Amniotic epithelial cell (primary cell): ENCODE results near the gene ADPRHL1.
"Not testable (repeated sequence)": the region's sequence is repeated elsewhere in the genome, so short reads cannot be mapped to it uniquely, and the experiment has no call there.

ENCODE experiments used
- DNase-seq: peaks from one replicate; pipeline ENCODE4 v3.0.0-alpha.2; 2010; ENCODE audit warnings: low read depth

Gene ADPRHL1

DNA sequence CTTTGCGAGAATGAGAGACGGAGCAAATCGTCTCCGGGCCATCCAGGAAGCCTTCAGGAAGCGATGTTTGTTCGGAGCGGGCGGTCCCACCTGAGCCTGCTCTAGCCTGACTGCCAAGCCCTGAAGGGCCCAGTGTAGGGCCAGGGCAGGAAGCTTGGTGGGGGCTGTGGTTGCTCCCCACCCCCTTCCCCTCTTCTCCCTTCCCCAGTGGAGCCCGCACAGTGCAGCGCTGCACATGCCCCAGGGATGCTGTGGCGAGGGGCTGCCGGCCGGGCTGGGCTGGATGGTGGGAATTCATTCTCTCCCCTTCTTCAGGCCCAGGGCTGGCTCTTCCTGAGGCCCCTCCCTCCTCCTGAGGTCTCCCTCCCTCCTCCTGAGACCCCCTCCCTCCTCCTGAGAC is 82.2 kb downstream of the ADPRHL1 start:
- no peak for DNase-seq

DNA sequence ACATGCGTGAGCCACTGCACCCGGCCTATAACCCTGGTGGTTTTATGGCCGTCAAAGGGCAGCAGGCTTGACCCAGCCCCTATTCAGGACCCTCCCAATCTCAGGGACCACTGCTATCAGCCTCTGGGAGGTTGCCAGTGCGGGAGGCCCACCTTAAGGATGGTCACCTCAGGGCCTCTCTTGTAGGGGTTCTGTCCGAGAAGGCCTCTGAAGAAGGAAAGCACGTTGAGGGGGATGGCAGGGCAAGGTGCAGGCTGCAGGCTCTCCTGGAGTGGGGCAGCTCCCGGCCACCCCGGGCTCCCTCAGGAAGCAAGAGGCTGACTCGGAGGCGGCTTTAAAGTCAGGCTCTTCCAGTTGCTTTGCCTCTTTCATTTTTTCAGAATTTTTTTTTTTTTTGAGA is 83.4 kb downstream of the ADPRHL1 start:
- DNase-seq: no peak

DNA sequence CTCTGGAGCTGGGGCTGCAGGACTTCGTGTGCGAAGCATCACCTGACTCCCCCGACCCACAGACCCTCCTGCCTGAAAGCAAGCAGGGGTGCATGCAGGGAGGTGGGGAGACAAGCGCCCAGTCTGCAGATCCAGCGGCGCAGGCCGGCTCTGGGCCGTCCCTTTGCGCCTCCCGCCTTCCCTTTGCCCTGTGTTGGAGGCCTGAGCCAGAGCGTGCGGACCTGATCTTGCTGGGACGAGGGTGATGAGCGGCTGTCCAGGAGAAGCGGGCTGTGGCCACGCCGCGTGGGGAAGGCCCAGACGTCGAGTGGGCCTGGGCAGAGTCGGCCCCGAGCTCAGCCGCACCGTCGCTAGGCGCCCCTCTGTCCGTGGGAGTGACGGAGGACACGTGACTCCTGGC is 84.1 kb downstream of the ADPRHL1 start:
- no peak for DNase-seq

DNA sequence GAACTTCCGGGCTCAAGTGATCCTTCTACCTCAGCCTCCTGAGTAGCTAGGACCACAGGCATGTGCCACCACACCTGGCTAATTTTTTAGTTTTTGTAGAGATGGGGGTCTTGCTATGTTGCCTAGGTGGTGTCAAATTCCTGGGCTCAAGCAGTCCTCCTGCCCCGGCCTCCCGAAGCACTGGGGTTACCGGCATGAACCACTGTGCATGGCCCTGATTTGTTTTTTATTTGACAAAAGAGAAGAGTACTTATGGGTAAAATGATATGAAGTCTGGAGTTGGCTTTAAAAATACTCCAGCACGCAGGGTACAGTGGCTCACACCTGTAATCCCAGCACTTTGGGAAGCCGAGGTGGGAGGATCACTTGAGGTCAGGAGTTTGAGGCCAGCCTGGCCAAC is 84.9 kb downstream of the ADPRHL1 start:
- DNase-seq: not testable (repeated sequence)

DNA sequence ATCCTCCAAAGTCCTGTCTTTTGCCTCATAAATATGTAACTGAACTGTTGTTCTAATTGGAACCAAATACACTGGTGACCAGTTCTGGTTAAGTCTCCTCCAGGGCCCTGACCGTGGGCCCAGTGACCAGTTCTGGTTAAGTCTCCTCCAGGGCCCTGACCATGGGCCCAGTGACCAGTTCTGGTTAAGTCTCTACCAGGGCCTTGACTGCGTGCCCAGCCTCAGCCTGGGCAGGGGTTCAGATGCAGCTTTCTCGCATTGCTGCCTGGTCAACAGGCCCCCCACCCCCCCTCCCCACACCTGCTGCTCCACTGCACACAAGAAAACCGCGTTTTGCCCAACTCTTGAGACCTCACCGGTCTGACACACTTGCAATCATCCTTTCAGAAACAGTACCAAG is 85.5 kb downstream of the ADPRHL1 start:
- DNase-seq: no peak

DNA sequence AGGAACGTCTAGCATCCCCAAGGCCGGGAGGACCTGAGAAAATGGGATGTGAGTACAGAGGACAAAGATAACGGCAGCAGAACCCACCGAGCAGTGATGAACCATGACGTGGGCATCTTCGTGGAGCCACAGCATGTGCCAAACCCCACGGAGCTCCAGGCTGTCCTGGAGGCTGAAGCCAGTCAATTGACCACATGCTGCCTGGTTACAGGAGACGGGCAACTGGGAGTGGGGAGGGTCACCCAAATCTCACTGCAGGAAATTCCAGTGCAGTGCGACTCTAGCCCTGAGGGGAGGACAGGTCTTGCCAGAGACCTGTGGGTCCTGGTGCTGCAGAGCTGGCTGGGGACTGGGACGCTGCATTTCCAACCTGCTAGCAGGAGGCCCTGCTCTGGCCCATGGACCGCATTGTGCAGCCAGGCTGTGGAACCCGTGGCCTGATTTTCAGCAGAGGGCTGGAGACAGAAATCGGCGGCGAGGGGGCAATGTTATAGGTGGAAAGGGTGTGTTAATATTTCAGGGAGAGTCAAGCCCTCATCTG is 86.2 kb downstream of the ADPRHL1 start:
- no peak for DNase-seq

DNA sequence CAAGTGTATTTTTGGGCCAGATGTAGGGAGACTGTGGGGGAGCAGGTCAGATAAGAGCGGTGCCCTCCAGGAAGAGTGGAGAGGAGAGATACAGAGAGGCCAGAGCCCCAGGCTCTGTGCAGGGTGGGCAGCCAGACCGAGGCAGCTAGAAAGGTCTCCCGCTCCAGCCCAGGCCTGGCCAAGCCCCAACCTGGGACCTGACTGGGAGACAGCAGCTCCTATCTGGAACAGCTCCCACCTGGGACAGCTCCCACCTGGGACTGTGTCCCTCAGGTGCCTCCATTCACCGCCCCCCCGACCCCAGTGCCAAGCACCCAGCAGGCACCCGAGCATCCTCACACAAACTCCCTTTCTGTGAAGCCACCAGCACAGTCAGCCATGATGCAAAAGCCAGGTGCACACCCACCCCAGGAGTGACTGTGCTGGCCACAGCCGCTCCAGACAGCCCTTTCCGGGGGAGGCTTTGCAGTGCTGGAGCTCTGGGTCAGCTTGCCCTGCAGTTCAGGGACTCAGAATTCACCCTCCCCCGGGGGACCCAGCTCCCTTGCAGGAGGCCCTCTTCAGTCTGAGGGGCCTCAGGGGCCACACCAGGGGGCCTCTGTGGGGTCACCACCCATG is 87.2 kb downstream of the ADPRHL1 start:
- DNase-seq: peak; percentile 9

DNA sequence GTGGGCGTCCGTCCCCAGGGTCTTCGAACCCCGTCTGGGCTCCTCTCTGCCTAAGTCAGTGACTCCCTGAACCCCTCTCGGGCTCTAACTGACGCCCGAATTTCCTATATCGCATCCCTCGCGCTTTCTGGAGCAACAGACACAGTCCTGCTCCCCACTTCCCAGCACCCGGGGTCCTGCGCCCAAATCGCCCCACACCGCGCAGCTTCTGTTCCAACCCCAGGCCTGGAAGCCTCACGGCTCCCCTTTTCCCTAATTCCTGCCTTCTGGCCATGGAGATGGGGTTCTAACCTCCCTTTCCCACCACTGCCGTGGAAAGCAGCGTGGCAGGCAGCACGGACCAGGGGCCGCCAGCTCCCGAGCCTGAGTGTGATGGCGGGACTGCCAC is 87.7 kb downstream of the ADPRHL1 start:
- DNase-seq: no peak

DNA sequence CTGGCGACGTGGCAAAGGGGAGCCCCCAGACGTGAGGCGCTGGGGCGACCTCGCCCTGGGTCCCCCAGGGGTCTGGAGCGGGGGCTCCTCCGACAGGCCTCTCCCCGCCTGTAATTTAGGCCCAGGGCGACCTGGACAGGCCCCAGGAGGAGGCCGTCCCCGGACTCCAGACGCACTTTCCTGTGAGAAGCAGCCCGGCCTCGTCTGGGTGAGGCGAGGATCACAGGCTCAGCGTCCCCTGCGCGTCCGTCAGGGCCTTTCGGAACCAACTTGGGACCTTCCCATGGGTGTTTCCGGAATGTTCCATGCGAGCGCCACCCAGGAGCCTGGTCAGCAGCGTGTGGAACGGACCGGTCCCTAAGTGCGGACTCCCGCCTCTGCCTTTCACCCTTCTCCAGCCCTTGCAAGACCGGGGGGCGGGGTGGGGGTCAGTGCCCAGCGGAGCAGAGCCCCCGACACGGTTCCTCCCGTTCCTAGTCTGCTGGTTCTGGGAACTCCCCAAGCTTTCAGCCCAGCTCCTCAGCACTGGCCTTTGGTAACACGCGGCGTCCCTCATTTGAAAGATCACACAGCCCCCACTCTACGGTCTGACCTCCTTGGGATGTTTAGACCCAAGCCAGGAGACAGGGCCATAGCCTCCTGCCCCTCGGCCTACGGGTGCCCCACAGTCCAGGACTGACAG is 88.2 kb downstream of the ADPRHL1 start:
- no peak for DNase-seq

DNA sequence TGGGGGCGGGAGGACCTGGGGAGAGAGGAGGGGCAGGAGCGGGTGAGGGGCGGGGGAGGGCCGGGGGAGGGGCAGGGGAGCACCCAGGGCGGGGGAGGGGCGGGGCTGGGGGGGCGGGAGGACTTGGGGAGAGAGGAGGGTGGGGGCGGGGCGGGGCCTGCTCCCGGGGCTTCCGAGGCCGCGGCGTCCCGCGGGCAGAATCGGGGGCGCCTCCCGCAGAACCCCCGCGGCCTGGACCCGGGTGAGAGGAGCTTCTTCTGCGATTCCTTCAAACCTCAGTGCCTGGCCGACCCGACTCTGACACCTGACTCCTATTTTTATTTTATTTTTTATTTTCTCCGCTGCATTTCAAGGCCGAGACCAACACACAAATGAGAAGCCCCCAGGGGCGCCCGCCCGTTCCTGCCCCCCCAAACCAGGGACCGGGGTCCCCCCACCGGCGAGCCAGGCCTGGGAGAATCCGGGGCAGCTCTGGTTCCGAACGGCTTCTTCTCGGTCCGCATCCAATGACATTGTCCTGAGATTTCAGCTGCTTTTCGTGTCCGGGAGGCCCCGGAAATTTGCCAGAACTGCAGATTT is 88.9 kb downstream of the ADPRHL1 start:
- DNase-seq: no peak

DNA sequence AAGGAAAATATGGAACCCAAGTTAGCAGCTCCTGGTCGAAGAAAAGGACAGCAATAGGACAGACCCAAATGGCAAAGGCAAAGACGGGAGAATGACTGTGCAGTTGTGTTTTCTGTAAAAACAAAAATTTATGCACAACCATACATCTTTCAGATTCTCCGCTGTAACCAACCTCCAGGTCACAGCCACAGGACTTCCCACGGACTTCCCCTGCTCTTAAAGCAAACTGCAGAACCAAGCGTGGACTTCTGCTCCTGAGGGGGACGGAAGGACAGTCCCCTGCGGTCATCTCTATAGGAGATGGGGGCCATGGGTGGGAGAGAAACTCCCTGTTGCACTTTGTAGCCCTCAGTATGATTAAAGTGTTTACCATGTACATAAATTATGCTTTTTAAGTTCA is 91.9 kb downstream of the ADPRHL1 start:
- no peak for DNase-seq

DNA sequence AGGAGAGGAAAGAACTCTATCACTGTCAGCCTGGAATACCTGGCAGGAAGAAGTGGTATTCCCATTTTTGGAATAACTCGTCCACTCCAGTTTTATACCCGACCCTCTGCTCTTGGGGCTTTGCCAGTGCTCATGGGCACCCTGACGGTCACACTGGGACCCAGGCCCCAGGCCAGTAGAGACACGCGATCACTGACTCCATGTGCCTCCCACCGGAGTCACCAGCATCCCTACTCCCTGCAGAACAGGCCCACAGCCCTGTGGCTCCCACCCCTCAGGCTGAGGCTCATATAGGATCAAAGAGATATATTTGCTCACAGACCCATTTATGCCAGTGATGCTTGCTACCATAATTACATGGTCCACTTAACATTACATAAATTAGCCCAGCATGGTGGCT is 92.8 kb downstream of the ADPRHL1 start:
- no peak for DNase-seq

DNA sequence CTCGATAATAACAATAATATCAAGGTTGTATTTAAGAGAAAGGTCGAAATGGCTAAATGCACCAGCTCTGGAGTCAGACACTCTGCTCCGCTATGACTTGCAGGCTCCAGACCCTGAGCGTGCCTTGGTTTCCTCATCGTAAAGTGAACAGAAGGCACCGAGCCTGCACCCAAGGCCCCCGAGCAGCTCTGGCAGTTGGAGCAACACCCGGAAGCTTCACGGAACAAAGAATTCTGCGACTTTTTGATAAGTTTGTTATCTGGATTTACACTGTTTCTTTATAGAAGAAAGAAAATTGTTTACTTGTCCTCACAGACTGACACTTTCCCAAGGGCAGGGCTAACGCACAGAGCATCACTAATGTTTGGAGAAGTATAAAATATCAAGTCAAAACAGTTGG is 93.7 kb downstream of the ADPRHL1 start:
- DNase-seq: no peak

DNA sequence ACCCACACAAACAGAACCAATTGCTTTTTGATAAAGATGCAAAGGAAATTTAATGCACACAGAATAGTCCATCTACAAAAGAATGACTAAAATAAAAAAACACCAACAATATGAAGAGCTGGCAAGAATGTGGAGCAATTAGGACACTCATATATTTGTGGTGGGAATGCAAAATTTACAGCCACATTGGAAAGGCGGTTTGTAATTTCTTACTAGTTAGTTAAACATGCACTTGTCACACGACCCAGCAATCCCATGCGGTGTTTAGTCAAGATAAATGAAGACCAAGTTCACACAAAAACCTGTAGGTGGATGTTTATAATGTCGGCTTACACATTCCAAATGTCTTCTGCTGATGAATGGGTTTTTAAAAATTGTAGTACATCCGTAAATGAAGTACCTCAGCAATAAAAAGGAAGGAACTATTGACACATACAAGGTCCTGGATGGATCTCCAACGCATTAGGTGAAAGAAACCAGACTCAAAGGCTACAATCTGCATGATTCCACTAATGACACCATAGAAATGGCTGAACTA is 94.6 kb downstream of the ADPRHL1 start:
- DNase-seq: peak; percentile 31

DNA sequence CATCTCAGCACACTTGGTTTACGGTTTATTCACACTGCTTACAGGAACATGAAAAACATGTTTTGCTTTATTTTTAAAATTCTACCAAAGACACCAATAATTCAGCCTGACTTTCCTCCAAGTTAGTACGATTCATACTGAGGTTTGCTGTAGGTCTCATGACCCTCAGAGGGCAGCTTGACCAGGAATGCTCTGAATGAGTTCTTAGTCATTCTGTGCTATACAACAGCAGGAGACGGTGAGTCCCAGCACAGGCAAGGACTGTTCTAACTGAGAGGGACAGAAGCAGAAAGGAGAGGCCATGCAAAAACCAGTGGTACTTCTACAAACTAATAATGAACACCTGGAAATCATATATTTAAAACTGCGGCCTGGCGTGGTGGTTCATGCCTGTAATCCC is 95.8 kb downstream of the ADPRHL1 start:
- DNase-seq: peak; percentile 63

DNA sequence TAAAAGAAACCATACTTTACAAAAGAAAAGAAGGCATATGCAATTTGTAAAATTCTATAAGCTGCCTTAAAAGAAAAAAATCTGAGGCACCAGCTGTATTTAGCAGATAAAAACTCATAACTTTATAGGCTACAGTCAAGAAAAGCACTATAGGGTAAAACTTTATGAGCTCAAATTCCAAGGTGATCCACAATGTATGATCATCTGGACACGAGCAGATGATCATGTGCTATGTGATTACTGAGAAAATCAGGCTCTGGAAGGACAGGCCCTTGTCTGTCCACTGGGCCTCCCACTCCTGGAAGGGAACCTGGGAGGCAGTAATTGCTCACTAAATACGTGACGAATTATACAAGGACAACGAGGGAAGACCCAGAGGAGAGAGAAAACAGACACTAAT is 96.7 kb downstream of the ADPRHL1 start:
- no peak for DNase-seq

DNA sequence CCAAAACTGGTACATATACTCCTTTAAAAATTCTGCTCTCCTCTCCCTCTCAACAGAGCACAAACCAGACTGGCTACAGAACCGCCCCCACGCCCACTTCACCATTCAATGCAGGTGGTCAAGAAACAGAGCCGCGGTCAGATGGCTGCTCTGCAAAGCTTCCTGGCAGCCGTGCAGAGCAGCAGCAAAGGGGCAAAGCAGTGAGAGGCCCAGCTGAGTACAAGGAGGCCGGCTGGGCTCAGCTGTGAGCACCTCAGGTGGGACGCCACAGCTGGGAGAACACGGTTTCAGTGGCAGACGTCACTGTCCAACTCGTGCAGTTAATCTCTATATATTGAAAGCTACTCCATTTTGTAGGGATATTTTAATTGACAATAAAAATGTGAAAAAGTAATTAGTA is 97.7 kb downstream of the ADPRHL1 start:
- no peak for DNase-seq

DNA sequence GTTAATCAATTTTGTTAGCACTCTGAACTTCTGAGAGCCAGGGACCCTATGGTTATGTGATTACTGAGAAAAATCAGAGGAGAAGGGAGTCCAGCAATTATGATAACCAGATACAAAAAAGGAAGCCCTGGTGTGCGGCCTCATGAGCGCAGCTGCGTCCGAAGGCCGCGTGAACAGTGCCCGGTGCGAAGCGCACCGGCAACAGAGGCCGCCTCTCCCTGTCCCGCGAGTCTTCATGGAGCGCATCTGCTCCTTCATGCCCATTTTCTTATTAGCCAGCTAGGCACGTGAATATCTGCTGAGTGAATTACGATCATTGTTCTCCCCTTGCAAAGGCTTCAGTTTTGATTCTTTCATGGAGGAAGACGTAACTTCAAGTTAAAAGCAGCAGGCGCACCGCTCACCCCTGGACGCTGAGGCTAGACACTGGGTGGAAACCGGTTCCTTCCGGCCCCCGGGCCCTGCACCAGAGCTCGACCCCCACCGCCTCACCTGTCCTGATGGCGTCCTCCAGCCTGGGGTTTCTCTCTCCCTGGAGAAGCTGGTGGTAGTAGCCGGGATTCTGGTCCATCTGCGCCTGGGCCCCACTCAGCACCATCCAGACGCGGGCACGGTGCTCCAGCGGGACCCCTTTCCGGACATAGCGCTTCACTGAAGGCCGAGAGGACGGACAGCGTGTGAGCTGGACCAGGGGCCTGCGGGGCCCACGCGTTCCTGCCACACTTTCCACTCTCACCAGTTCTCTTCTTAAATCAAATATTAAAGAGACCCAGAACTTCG is 98.3 kb downstream of the ADPRHL1 start:
- no peak for DNase-seq

DNA sequence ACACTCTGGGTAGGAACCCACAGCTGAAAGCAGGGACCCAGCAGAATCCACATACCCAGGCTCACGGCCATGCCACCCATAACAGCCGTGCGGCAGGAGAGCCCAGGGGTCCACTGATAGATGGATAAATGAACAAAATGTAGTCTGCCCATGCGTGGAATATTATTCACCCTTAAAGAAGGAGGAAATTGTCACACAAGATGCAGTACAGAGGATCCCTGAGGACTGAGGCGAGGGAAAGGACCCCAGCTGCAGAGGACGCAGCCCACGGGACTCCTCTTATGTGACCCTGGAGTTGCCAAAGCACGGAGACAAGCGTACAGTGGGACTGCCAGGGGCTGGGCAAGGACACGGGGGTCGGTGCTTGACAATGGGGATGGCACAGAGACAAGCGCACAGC is 100.0 kb downstream of the ADPRHL1 start:
- DNase-seq: no peak

DNA sequence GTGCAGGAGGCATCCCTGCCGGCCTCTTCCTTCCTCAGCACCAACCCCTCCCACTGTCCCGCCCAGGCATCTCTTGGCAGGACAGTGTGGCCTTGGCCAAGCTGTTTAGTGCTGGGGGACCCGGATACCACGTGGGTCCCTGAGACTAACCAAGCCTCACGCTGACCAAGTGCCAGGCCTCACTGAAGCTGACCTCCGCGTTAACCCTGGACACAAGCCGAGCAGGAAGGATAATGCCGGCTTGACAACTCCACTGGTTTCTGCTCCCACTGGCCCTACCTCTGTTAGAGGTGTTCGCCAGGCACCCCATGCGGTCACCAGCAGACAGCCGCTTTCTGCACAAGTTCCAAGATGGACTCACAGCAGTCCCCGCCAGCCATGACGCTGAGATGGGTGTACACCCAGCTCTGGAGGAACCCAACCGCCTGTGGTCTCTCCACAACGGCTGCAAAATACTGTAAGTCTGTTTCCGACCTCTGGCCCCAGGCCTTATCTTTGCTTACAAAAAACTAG is 101.7 kb downstream of the ADPRHL1 start:
- DNase-seq: no peak

DNA sequence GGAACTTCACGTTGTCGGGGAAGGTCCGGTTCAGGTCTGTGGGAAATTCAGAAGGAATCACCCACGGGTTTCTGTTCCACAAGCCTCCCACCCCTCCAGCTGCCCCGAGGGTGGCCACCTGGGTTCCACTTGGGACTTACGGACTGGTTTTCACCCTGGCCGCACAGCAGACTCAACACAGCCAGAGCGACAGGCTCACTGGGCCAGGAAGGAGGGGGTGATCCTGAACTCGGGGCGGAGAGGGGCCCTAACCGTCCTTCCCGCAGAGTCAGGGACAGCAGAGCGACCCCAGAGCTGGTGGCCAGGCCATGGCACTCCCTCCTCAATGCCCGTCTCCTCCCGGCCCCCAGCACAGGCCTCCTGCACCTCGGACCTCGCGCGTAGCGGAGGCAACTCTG is 102.4 kb downstream of the ADPRHL1 start:
- no peak for DNase-seq
